ENCODE results near the gene NFKBIA. TPM values are rescaled to one million over a fixed set of nuclear protein-coding genes. Genes with fewer than 3 reads are reported as not detected.
A peak's percentile ranks its signal among the peaks of the same experiment; 100 is the strongest.
"Not testable (repeated sequence)": the region's sequence is repeated elsewhere in the genome, so short reads cannot be mapped to it uniquely, and the experiment has no call there.

The NFKBIA gene
- total RNA-seq, 4 donors from 2014 or later = 387 to 416 (median 398) TPM

- TF ChIP-seq POLR2AphosphoS5 (IDR thresholded peaks at IDR 0.05) = no peak
- TF ChIP-seq, protein P1, sequence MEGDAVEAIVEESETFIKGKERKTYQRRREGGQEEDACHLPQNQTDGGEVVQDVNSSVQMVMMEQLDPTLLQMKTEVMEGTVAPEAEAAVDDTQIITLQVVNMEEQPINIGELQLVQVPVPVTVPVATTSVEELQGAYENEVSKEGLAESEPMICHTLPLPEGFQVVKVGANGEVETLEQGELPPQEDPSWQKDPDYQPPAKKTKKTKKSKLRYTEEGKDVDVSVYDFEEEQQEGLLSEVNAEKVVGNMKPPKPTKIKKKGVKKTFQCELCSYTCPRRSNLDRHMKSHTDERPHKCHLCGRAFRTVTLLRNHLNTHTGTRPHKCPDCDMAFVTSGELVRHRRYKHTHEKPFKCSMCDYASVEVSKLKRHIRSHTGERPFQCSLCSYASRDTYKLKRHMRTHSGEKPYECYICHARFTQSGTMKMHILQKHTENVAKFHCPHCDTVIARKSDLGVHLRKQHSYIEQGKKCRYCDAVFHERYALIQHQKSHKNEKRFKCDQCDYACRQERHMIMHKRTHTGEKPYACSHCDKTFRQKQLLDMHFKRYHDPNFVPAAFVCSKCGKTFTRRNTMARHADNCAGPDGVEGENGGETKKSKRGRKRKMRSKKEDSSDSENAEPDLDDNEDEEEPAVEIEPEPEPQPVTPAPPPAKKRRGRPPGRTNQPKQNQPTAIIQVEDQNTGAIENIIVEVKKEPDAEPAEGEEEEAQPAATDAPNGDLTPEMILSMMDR (IDR thresholded peaks at IDR 0.05) = peak in 1 of 3 experiments; percentile 32
- 64% methylated on average over 8 of the region's 8 CpGs for WGBS
- intact Hi-C loops (cut with DNase I) = no loop called here
- DNase-seq (ENCODE audit: extremely low spot score) = peak; percentile 53
- Histone ChIP-seq H3K9me3 (peaks cover 0 to 4% (median 2%) of the 10 kb centered on the region in 4 donors), H3K4me1 (no peaks in the 10 kb centered on the region), H3K27me3 (no peaks in the 10 kb centered on the region), H3K36me3 (no peaks in the 10 kb centered on the region), H3K27ac (replicated peaks in 1 of 4) (no peak overlapping the region), H3K4me3 (no peak overlapping the region)
These were observed 34.6 kb upstream of the NFKBIA start for GRCh38 chr14:35438910-35439713.

- H3K4me3 ChIP-seq; H3K36me3 ChIP-seq; H3K4me1 ChIP-seq; intact Hi-C loops (cut with DNase I); H3K27ac ChIP-seq (replicated peaks in 1 of 4); H3K9me3 ChIP-seq; H3K27me3 ChIP-seq: not testable (repeated sequence)
- WGBS = 97% methylated on average over 9 of the region's 9 CpGs
- DNase-seq (ENCODE audit: extremely low spot score) = peak; percentile 62
These were observed 33.9 kb upstream of the NFKBIA start for GRCh38 chr14:35438492-35438891.

- no peaks in the 10 kb centered on the region for H3K9me3 ChIP-seq
- H3K27ac ChIP-seq (replicated peaks in 1 of 4) = no peak overlapping the region
- DNase-seq (ENCODE audit: extremely low spot score) = no peak
- H3K36me3 ChIP-seq = no peaks in the 10 kb centered on the region
- no peak for TF ChIP-seq POLR2AphosphoS5 (IDR thresholded peaks at IDR 0.05)
- TF ChIP-seq, protein P1 (IDR thresholded peaks at IDR 0.05) = no peak
- no peaks in the 10 kb centered on the region for H3K27me3 ChIP-seq
- H3K4me1 ChIP-seq = no peaks in the 10 kb centered on the region
- no peak overlapping the region for H3K4me3 ChIP-seq
- intact Hi-C loops (cut with DNase I) = no loop called here
These were observed 30.6 kb upstream of the NFKBIA start for GRCh38 chr14:35435177-35435576.

DNA sequence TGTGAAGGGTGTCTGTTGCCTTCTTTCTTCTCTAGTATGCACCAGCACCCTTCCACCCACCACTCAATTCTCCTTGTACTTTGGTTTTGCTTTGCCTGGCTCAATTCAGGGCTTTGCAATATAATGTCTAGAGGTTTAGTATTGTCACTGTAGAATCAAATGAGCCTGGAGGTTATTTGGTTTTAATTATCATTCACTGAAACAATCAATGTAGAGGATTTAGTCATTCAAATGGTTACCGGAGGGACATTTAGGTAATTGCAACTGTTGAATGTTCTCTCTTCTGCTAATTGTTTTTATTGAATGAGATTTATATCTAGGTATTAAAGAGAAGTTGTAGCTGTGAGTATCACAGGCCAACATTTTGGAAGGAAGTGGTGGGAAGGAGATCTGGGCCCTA lies 29.3 kb upstream of the NFKBIA start:
- H3K36me3 ChIP-seq = no peaks in the 10 kb centered on the region
- intact Hi-C loops (cut with DNase I) = no loop called here
- no peaks in the 10 kb centered on the region for H3K9me3 ChIP-seq
- no peaks in the 10 kb centered on the region for H3K27me3 ChIP-seq
- TF ChIP-seq POLR2A (IDR thresholded peaks at IDR 0.05; ENCODE audit: low read depth) (no peak), EP300 (IDR thresholded peaks at IDR 0.05) (no peak), POLR2AphosphoS5 (IDR thresholded peaks at IDR 0.05) (no peak)
- TF ChIP-seq, protein P1 (IDR thresholded peaks at IDR 0.05) = no peak
- 92% methylated on average over 1 of the region's 1 CpG for WGBS
- H3K4me1 ChIP-seq = no peaks in the 10 kb centered on the region
- no peak overlapping the region for H3K4me3 ChIP-seq
- no peak for DNase-seq (ENCODE audit: extremely low spot score)
- no peak overlapping the region for H3K27ac ChIP-seq (replicated peaks in 1 of 4)

DNA sequence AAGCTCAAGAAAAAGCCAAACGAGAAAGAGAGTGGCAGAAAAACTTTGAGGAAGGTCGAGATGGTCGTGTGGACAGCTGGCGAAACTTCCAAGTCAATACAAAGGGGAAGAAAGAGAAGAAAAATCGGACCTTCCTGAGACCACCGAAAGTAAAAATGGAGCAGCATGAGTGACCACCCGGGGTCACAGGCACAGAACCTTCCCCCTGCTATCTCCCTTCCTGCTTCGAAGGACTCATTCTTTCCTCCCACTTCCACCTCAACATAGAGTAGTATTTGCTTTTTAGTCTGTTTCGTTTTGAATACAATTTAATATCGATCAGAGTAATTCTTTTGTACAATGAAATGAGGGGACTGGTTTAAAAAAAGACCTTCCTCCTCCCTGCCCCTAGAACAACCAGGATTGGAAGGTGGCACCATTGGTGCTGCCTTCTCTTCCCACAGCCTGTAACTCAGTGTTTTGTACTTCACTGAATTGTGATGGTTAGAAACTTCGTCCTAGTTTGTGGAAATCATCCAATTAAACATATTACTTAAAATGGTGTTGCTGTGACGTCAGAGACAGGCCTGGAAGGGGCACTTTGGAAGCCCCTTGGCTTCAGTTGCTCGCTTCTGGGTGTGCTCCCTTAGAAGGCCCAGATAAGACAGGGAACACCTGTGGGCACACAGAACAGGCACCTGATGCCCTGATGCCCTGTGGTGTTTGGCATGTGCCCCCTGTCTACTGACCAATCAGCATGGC lies 26.1 kb upstream of the NFKBIA start:
- intact Hi-C loops (cut with DNase I) = no loop called here
- Histone ChIP-seq H3K27me3 (no peaks in the 10 kb centered on the region), H3K27ac (replicated peaks in 1 of 4) (no peak overlapping the region), H3K4me1 (no peaks in the 10 kb centered on the region), H3K4me3 (no peak overlapping the region), H3K9me3 (no peaks in the 10 kb centered on the region), H3K36me3 (no peaks in the 10 kb centered on the region)
- 79% methylated on average over 13 of the region's 13 CpGs for WGBS
- TF ChIP-seq EP300 (IDR thresholded peaks at IDR 0.05) (no peak), POLR2A (IDR thresholded peaks at IDR 0.05; ENCODE audit: low read depth) (no peak), POLR2AphosphoS5 (IDR thresholded peaks at IDR 0.05) (no peak)
- TF ChIP-seq, protein P1 (IDR thresholded peaks at IDR 0.05) = no peak
- DNase-seq (ENCODE audit: extremely low spot score) = no peak
